GM12891 (cell line): Measurements from ENCODE around the gene POU3F2.

Source experiments
- DNase-seq: peaks from one replicate; pipeline ENCODE4 v3.0.0; 2011; ENCODE audit warnings: low spot score; ENCODE audit not compliant: insufficient read length
- FAIRE-seq: peaks from 2 replicates; lab custom pipeline; 2011; peaks lifted over from hg19 to GRCh38; lab: Jason Lieb, UNC
- PAX5 ChIP-seq: IDR thresholded peaks from 2 replicates; pipeline ENCODE4 v1.6.1; 2011; ENCODE audit warnings: low read length, moderate library complexity, mild to moderate bottlenecking; ENCODE audit not compliant: insufficient read depth, severe bottlenecking
- POLR2A ChIP-seq: IDR thresholded peaks from 2 replicates; pipeline ENCODE4 v1.6.1; 2011; ENCODE audit warnings: low read depth, low read length, control low read depth
- POLR2AphosphoS5 ChIP-seq: IDR thresholded peaks from 2 replicates; pipeline ENCODE4 v1.6.1; 2011; ENCODE audit warnings: low read depth, low read length, control low read depth
- POU2F2 ChIP-seq: IDR thresholded peaks from 2 replicates; pipeline ENCODE4 v1.6.1; 2011; ENCODE audit warnings: low read depth, mild to moderate bottlenecking, control low read depth, low read length, moderate library complexity
- SPI1 ChIP-seq: IDR thresholded peaks from 2 replicates; pipeline ENCODE4 v1.6.1; 2011; ENCODE audit warnings: low read depth, low read length, control low read depth
- TAF1 ChIP-seq: IDR thresholded peaks from 2 replicates; pipeline ENCODE4 v1.6.1; 2011; ENCODE audit warnings: low read depth, low read length, control low read depth

POU3F2 gene

DNA sequence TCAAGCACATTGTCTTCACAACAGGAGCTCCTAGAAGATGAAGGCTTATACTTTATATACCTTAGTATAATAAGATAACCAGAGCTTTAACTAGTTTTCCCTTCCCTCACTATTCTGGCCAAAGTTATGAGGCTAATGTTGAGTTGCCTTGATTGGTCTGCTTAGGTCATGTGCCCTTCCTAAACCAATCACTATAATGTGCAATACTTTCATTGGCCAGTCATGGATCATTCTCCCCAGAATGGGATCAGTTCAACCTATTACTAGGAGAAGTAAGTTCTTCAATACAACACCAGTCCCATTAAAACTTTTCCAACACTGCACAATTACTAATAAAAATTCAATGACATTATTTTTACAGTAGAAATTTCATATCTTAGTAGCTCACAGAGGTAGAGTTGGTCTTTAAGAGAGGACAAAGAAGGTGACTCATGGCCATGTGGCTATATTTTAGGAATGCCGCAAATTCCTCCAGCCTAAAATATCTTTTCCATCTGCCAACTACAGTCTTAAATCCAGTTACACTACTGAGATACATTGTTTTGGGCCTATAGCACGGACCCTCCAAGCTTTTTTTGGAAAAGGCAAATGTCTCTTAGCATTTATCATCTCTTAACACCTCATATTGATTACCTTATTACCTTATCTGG is 12.5 kb upstream of the POU3F2 start:
- FAIRE-seq, result no peak
- DNase-seq, result no peak
- no peak for TF ChIP-seq POU2F2
- no peak for TF ChIP-seq POLR2AphosphoS5
- TF ChIP-seq POLR2A, result no peak
- no peak for TF ChIP-seq TAF1
- TF ChIP-seq PAX5, result no peak
- TF ChIP-seq SPI1, result no peak

- FAIRE-seq, result no peak
- DNase-seq, result no peak
- TF ChIP-seq SPI1, result no peak
Observed at GRCh38 chr6:98823428-98824161, 10.8 kb upstream of the POU3F2 start.

- no peak for DNase-seq
- TF ChIP-seq POLR2AphosphoS5 (no peak), POU2F2 (no peak), POLR2A (no peak), PAX5 (no peak), SPI1 (no peak)
- FAIRE-seq, result no peak
Observed at GRCh38 chr6:98824162-98824901, 10.0 kb upstream of the POU3F2 start.

GRCh38 chr6:98824902-98825599 is 9.3 kb upstream of the POU3F2 start:
- TF ChIP-seq SPI1 (no peak), TAF1 (no peak), POLR2A (no peak), PAX5 (no peak), POLR2AphosphoS5 (no peak)
- no peak for FAIRE-seq

DNA sequence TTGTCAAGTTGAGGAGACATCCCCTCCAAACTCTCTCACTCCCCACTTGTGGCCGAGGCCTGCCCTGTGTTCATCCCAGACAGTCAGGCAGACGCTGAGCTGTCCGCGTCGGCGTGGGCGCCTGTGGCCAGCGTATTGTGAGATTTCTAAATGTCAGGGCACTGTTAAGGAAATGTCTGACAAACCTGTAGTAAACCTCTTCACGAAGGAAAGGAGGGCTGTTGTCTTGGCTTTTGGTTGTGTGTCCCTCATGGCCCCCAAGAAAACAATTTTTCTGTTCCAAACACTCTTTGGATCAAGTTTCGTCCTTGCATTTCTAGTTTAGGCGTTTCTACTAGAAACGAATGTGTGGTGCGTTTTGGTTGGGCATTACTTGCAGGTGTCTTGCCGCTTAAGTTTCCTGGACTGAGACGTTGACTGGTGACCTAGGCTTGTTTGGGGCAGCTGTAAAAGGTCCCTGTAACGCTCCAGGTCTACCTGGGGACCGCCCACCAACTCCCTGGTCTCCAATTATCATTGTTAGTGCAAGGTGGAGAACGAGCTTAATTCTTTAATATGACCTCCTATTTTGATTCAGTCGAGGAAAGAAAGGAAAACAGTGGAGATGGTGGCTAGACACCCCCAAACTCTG is 8.7 kb upstream of the POU3F2 start:
- FAIRE-seq, result no peak
- TF ChIP-seq SPI1 (no peak), POLR2AphosphoS5 (no peak), POLR2A (no peak), TAF1 (no peak), POU2F2 (no peak), PAX5 (no peak)
- DNase-seq, result no peak

More at GRCh38 chr6:98824902-98825599, 9.3 kb upstream of the POU3F2 start:
- DNase-seq, result no peak

- DNase-seq (no peak), FAIRE-seq (no peak)
- TF ChIP-seq PAX5 (no peak), SPI1 (no peak), POU2F2 (no peak), TAF1 (no peak), POLR2A (no peak), POLR2AphosphoS5 (no peak)
Observed at GRCh38 chr6:98827295-98828159, 6.8 kb upstream of the POU3F2 start.

- TF ChIP-seq POLR2AphosphoS5 (no peak), POU2F2 (no peak), POLR2A (no peak), SPI1 (no peak), PAX5 (no peak), TAF1 (no peak)
- FAIRE-seq, result no peak
Observed at GRCh38 chr6:98828211-98828788, 6.1 kb upstream of the POU3F2 start.

GRCh38 chr6:98828941-98829411 is 5.4 kb upstream of the POU3F2 start:
- TF ChIP-seq TAF1 (no peak), POLR2A (no peak), SPI1 (no peak), POLR2AphosphoS5 (no peak), POU2F2 (no peak), PAX5 (no peak)
- FAIRE-seq (no peak), DNase-seq (no peak)

More at GRCh38 chr6:98828211-98828788, 6.1 kb upstream of the POU3F2 start:
- DNase-seq, result no peak
